NCI-H345 treated with DMSO at 0.1 percent for 48 hours (cell line): ENCODE measurements around the gene XKR7.

Source experiments
- DNase-seq: peaks from one replicate; lab custom pipeline; 2025; ENCODE audit not compliant: unreplicated experiment; lab: John Stamatoyannopoulos, UW

XKR7 gene

DNA sequence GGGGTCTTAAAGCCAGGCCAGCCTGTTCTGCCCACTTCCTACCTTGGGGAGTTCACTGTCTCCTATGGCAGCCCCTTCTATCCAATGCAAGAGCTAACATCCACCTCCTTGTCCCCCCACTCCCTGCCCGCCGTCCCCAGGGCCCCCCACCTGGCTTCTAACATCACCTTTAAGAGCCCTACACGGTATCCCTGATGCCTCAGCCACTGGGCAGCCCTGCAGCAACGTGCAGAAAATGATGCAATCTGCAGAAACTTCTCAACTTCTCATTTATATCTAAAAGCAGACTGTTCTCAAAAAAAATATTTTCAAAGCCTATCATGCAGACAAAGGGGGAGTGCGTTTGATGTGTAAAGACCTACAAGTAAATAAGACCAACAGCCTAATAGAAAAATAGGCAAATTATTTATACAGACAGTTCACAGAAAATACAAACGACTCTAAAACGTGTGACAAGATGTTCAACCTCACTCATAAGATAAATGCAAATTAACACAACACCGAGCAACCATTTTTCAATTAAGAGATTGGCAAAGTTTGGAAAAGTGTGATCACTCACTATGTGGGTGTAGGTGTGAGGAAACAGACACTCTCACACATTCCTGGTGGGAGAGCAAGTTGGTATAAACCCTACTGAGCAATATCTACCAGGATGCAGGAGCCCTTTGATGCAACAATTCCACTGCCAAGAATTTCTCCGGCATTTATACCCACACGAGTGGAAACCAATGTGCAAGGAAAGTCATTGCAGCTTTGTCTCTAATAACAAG is 69.0 kb downstream of the XKR7 start:
- no peak for DNase-seq

DNA sequence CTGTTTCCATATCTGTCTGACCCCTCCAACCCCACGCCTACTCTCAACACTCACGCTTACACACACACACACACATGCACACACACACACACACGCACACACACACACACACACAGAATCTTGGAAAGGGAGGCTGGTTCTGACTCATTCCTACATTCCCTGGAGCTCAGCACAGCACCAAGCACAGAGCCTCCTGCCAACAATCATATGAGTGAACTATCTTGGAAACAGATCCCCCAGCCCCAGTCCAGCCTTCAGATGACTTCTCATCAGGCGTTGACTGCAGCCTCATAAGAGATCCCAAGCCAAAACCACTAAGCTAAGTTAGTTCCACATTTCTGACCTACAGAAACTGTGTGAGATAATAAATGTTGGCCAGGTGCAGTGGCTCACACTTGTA is 70.0 kb downstream of the XKR7 start:
- no peak for DNase-seq

DNA sequence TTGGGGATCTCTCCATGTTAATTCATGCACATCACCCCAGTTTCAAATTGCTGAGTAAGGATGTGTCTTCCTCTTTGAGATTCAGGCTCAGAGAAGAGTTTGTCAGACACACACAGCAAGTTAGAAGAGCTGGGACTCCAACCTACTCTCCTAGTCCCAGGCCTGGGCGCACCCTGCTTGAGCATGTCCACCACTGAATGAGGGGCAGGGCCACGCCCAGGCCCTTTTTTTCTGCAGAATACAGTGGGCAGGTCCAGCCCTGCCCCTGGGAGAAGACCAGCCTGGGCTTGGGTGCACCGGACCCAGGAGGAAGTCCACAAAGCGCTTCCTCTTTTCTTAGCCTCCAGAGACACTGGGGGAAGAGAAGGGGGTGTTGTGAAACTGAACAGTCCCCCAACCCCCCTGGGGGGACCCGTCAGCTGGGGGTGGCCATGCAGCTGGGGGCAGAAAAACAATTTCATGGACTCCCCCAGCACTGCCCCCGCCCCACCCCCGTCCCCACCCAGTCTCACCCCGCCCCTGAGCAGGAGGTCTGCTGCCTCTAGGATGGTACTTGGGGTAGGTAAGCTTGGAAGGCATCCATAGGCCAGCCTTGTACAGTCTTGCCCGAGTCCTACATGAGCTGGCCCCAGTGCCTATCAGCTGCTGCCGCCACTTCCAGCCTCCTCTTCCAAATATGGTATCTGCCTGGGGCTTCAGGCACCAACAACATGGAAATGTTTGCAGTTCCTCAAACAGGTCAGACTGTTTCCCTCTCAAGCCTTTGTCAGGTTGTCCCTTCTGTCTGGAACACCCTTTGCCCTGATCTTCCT is 72.4 kb downstream of the XKR7 start:
- DNase-seq: no peak

DNA sequence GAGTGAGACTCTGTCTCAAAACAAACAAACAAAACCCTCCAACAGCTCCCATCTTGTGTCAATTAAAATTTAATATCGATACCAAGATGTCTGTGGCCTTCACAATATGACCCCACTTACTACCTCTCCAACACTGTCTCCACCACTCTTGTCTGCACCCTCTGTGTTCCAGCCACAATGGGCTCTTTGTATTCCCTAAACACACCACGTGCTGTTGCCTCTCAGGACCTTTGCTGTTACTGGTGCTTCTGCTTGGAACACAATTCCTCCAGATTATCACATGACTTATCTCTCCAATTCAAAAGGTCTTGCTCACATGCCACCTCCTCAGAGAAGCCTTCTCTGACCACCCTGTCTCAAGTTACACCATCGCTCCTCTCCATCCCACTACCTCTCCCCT is 78.0 kb downstream of the XKR7 start:
- no peak for DNase-seq

DNA sequence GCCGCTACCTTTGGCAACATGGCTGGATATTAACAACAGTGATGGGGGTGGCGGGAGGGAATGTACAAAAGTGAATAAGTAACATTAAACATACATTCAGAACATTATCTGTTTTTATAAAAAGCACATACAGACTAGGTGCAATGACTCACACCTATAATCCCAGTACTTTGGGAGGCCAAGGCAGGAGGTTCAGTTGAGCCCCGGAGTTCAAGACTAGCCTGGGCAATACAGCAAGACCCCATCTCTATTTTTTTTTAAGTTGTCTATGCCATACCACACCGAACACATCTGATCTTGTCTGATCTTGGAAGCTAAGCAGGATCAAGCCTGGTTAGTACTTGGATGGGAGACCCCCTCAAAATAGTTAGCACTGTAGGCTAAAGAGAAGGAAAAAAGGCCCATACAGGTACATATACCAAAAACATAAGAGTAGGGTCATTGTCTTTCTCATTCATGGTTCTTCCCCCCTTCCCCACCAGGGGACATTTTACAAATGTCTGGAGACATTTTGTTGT is 82.4 kb downstream of the XKR7 start:
- no peak for DNase-seq

DNA sequence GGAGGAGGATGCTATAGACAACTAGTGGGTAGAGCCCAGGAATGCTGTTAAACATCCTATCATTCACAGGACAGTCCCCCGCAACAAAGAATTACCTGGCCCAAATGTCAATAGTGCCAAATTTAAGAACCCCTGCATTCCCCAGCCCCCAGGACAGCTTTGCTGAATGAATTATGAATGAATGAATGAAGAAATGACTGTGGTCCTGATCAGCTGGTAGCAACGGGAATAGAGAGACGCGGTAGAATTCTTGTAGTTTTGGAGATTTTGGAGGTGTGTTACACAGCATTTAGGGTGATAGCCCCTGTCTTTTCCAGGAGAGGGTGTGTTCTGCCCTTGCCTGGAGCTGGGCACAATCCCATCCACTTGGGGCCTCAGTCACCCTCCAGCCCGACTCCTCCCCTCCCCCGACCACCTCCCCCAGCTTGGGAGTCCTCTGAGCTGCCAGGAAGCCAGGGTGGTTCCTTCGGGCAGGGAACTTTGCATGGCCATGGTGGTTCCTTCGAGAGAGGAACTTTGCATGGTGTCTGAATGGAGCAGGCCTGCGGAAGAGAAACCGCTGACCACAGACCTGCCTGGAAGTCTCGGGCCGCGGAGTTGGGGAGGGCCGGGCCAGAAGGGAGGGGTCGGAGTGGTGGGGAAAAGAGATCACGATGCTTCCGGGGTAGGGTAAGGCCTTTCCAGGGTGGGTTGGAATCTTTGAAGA is 83.1 kb downstream of the XKR7 start:
- no peak for DNase-seq

DNA sequence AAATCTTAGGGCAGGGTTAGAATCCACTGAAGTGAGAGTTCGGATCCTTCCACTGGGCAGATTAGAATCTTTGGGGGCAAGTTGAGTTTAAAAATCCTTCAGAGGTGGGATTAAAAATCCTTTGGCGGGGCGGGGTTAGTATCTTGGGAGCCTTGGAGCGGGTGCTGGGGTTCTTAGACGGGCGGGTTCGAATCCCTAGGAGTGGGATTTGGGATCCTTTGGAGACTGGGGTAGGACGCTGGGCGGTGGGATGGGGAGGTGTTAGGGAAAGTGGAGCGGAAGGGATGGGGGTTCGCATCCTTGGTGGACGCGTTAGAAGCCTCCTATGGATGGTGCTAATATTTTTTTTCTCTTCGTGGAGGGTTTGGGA is 83.8 kb downstream of the XKR7 start:
- no peak for DNase-seq

DNA sequence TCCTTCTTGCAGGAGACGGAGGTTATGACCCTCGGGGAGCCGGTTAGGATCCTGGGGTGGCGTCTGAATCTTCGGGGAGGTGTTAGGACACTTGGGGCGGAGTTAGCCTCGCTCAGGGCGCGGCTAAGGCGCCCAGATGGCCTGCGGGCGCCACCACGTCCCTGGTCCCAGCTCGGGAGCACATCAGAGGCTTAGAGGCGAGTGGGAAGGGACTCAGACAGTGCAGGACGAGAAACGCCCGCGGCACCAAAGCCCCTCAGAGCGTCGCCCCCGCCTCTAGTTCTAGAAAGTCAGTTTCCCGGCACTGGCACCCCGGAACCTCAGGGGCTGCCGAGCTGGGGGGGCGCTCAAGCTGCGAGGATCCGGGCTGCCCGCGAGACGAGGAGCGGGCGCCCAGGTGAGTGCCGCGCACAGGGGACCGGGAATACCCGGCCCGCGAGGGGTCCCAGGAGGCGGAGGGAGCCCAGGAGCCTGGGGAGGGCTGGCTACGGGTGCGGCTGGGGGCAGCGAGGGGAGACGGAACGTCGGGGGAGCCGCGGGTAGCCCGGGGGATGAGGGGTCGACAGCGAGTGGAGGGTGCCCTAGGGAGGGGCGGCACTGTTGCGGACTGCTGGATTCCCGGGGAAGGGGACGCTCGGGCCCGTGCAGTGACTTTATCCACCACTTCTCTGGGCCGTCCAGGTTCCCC is 84.3 kb downstream of the XKR7 start, which contains the start of gene HCK:
HCK (plus strand) TSS at position 153 of the 688 bp plus-strand sequence.
- DNase-seq: no peak

DNA sequence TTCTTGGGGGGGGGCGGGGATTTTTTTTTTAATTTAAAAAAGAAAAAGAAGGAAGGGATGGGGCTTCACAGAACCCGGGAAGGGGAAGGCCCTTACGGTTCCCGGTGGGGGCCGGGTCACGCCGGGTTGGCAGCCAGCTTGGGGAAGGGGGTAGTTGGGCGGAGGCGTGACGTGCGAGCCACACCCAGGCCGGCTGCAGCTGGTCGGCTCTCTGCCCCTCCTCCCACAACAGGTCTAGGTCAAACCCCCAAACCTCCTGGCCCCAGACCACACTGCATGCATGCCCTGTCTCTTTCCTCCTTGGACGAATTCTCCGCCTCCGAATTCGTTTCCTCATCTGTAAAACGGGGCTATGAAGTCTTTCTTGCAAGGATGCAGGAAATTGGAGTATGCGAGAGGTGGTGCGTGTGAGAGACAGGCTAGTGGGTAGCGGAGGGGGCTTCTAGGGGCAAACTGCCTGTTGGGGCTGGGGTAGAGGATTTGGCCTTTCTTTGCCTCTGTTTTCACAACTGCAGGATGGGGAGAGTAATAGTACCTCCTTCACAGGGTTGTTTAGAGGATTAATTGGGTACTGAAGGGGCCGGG is 84.9 kb downstream of the XKR7 start:
- no peak for DNase-seq
